ENCODE data around the gene CADPS2. TPM values are rescaled to one million over a fixed set of nuclear protein-coding genes. Genes with fewer than 3 reads are reported as not detected.

The CADPS2 gene
- total RNA-seq, 2 experiments from 2014 or later = not detected

GRCh38 chr7:122517576-122517975 lies 368.7 kb downstream of the CADPS2 start:
- Mint-ChIP-seq H3K27ac (no peak overlapping the region), H3K27me3 (no peaks in the 10 kb centered on the region), H3K9me3 (no peaks in the 10 kb centered on the region), H3K36me3 (ENCODE audit: low read depth) (no peaks in the 10 kb centered on the region), H3K4me1 (ENCODE audit: low read depth) (no peaks in the 10 kb centered on the region), H3K4me3 (no peak overlapping the region)
- Histone ChIP-seq H3K36me3 (ENCODE audit: insufficient read depth, low read length) (no peaks in the 10 kb centered on the region), H3K27ac (ENCODE audit: low read depth in 1 of 2, low read length in 2 of 2) (no peak overlapping the region), H3K4me1 (ENCODE audit: insufficient read depth, low read length) (no peaks in the 10 kb centered on the region), H3K27me3 (ENCODE audit: control insufficient read depth in 1 of 2, insufficient read depth in 2 of 2, low read length in 2 of 2) (no peaks in the 10 kb centered on the region), H3K9me3 (ENCODE audit: control insufficient read depth in 1 of 2, insufficient read depth in 1 of 2, low read length in 2 of 2) (no peaks in the 10 kb centered on the region), H3K4me3 (ENCODE audit: low read length) (no peak overlapping the region)
- no peak for ATAC-seq (ENCODE audit: poor library complexity)
- intact Hi-C loops (cut with DNase I, micrococcal nuclease) = no loop called here
- no peak for DNase-seq
- POLR2A ChIA-PET = no interaction called here
- no peak for TF ChIP-seq CTCF (IDR thresholded peaks at IDR 0.05)
- CTCF ChIA-PET = no interaction called here

GRCh38 chr7:122515404-122515803 lies 370.9 kb downstream of the CADPS2 start:
- ChIA-PET POLR2A (interaction anchor here (0.7 kb wide), 1 partner anchor 82 kb away, joined by 3 read pairs; no protein-coding TSS in a partner anchor), CTCF (no interaction called here)
- no peak for ATAC-seq (ENCODE audit: poor library complexity)
- H3K36me3 ChIP-seq (ENCODE audit: insufficient read depth, low read length) = no peaks in the 10 kb centered on the region
- H3K4me1 ChIP-seq (ENCODE audit: insufficient read depth, low read length) = no peaks in the 10 kb centered on the region
- Mint-ChIP-seq H3K27me3 (no peaks in the 10 kb centered on the region), H3K36me3 (ENCODE audit: low read depth) (no peaks in the 10 kb centered on the region), H3K9me3 (no peaks in the 10 kb centered on the region), H3K4me3 (no peak overlapping the region), H3K27ac (no peak overlapping the region), H3K4me1 (ENCODE audit: low read depth) (no peaks in the 10 kb centered on the region)
- TF ChIP-seq CTCF (IDR thresholded peaks at IDR 0.05) = no peak
- no peak for DNase-seq
- no peak overlapping the region for H3K27ac ChIP-seq (ENCODE audit: low read depth in 1 of 2, low read length in 2 of 2)
- no peak overlapping the region for H3K4me3 ChIP-seq (ENCODE audit: low read length)
- intact Hi-C loops (cut with DNase I, micrococcal nuclease) = no loop called here
- no peaks in the 10 kb centered on the region for H3K27me3 ChIP-seq (ENCODE audit: control insufficient read depth in 1 of 2, insufficient read depth in 2 of 2, low read length in 2 of 2)
- no peaks in the 10 kb centered on the region for H3K9me3 ChIP-seq (ENCODE audit: control insufficient read depth in 1 of 2, insufficient read depth in 1 of 2, low read length in 2 of 2)

GRCh38 chr7:122511268-122511667 lies 375.0 kb downstream of the CADPS2 start:
- DNase-seq (no peak), ATAC-seq (ENCODE audit: poor library complexity) (no peak)
- Histone ChIP-seq H3K27me3 (ENCODE audit: control insufficient read depth in 1 of 2, insufficient read depth in 2 of 2, low read length in 2 of 2) (no peaks in the 10 kb centered on the region), H3K4me3 (ENCODE audit: low read length) (no peak overlapping the region), H3K9me3 (ENCODE audit: control insufficient read depth in 1 of 2, insufficient read depth in 1 of 2, low read length in 2 of 2) (no peaks in the 10 kb centered on the region), H3K27ac (ENCODE audit: low read depth in 1 of 2, low read length in 2 of 2) (no peak overlapping the region), H3K36me3 (ENCODE audit: insufficient read depth, low read length) (no peaks in the 10 kb centered on the region), H3K4me1 (ENCODE audit: insufficient read depth, low read length) (no peaks in the 10 kb centered on the region)
- no peak for TF ChIP-seq CTCF (IDR thresholded peaks at IDR 0.05)
- CTCF ChIA-PET = no interaction called here
- Mint-ChIP-seq H3K36me3 (ENCODE audit: low read depth) (no peaks in the 10 kb centered on the region), H3K9me3 (no peaks in the 10 kb centered on the region), H3K4me1 (ENCODE audit: low read depth) (no peaks in the 10 kb centered on the region), H3K27ac (no peak overlapping the region), H3K4me3 (no peak overlapping the region), H3K27me3 (no peaks in the 10 kb centered on the region)
- intact Hi-C loops (cut with DNase I, micrococcal nuclease) = no loop called here
- POLR2A ChIA-PET = no interaction called here

Measured in CD4-positive, alpha-beta T cell (primary cell).